K562 (cell line): ENCODE results near the gene ESR2. TPM values are rescaled to one million over a fixed set of nuclear protein-coding genes. Genes with fewer than 3 reads are reported as not detected.

ENCODE experiments used
- ATAC-seq: fragments of 200-7000 bp; cut with Tn5 transposase; 3 replicates; pipeline ENCODE4 v1.9.1; 2020; ENCODE audit warnings: moderate library complexity
- BruUV-seq: library from RNA; stranded (reverse); fragments of 400-500 nt; replicated peaks from 2 replicates; lab custom pipeline; 2021; lab: Mats Ljungman, UMichigan
- CTCF ChIA-PET: fragments of 300-600 bp; formaldehyde crosslinking; extraction: SDS; loops from one replicate; lab custom pipeline; 2021; ENCODE audit warnings: low intra/inter-chr PET ratio; lab: Yijun Ruan, JAX
- POLR2A ChIA-PET: fragments of 300-600, 350-650 bp; sonication (Branson Sonifier 250); formaldehyde crosslinking; extraction: SDS; loops from one replicate; lab custom pipeline; 2021; ENCODE audit warnings: antibody characterized with exemption, inconsistent platforms; lab: Yijun Ruan, JAX
- DNase-seq, 4 experiments: peaks; one replicate each; pipeline versions ENCODE4 v3.0.0 to v3.0.0-alpha.2; 2011 to 2018; ENCODE audit warnings: low spot score in 3 of 4, mixed read lengths in 3 of 4; ENCODE audit errors: extremely low read depth in 1 of 4
- FAIRE-seq: peaks from 2 replicates; lab custom pipeline; 2011; peaks lifted over from hg19 to GRCh38; lab: Jason Lieb, UNC
- H2AFZ ChIP-seq: 2 replicates; pipeline ENCODE4 v1.6.0; 2011; ENCODE audit warnings: low read depth, low read length, control low read depth, inconsistent platforms
- H3K27ac ChIP-seq: fragments of 200-600 bp; 3 replicates; pipeline ENCODE4 v1.8.0; 2011; ENCODE audit warnings: low read depth, mild to moderate bottlenecking, control low read depth, inconsistent platforms, low read length, moderate library complexity, mixed read lengths; ENCODE audit errors: extremely low read depth
- H3K27me3 ChIP-seq, 2 experiments: fragments of 300-600 bp in 1 of 2; 2 replicates in 1 of 2; 3 replicates in 1 of 2; pipeline versions ENCODE4 v1.6.0 to v1.8.0; 2011; ENCODE audit warnings: inconsistent platforms in 2 of 2, low read length in 2 of 2, mild to moderate bottlenecking in 1 of 2, mixed read lengths in 1 of 2, moderate library complexity in 1 of 2; ENCODE audit not compliant: control insufficient read depth in 2 of 2, insufficient read depth in 2 of 2
- H3K36me3 ChIP-seq: fragments of 300-600 bp; 3 replicates; pipeline ENCODE4 v1.8.0; 2011; ENCODE audit warnings: mild to moderate bottlenecking, low read length, inconsistent platforms; ENCODE audit not compliant: control insufficient read depth, insufficient read depth
- H3K4me1 ChIP-seq, 2 experiments: fragments of 200-600 bp in 1 of 2; replicated peaks in 1 of 2; 2 replicates in 1 of 2; 3 replicates in 1 of 2; pipeline versions ENCODE4 v1.5.1 to v1.8.0; 2011; ENCODE audit warnings: inconsistent platforms in 2 of 2, low read length in 2 of 2, mild to moderate bottlenecking in 1 of 2, mixed read lengths in 1 of 2, moderate library complexity in 1 of 2; ENCODE audit not compliant: control insufficient read depth in 2 of 2, insufficient read depth in 2 of 2
- H3K4me2 ChIP-seq: 2 replicates; pipeline ENCODE4 v1.6.1; 2011; ENCODE audit warnings: low read length, control low read depth, inconsistent platforms, mixed read lengths; ENCODE audit not compliant: insufficient read depth
- H3K4me3 ChIP-seq: fragments of 200-600 bp; sonication (generic), shearing (Covaris generic); 2 replicates; pipeline ENCODE4 v1.5.1; 2016; ENCODE audit warnings: control low read depth, inconsistent platforms
- H3K79me2 ChIP-seq: fragments of 200-600 bp; 3 replicates; pipeline ENCODE4 v1.8.0; 2011; ENCODE audit warnings: low read length, inconsistent platforms; ENCODE audit not compliant: control insufficient read depth, insufficient read depth
- H3K9ac ChIP-seq, 2 experiments: 2 replicates each; pipeline versions ENCODE4 v1.6.0 to v1.6.1; 2011; ENCODE audit warnings: low read depth in 2 of 2, low read length in 2 of 2, control low read depth in 1 of 2, inconsistent platforms in 1 of 2, mild to moderate bottlenecking in 1 of 2, mixed read lengths in 1 of 2; ENCODE audit not compliant: insufficient read depth in 1 of 2
- H3K9me1 ChIP-seq: one replicate; pipeline ENCODE4 v1.6.0; 2011; ENCODE audit warnings: inconsistent platforms, mild to moderate bottlenecking, low read length, moderate library complexity; ENCODE audit not compliant: control insufficient read depth, insufficient read depth
- H3K9me3 ChIP-seq: replicated peaks from 2 replicates; pipeline ENCODE4 v1.5.1; 2011; ENCODE audit warnings: low read depth, low read length, inconsistent platforms; ENCODE audit not compliant: control insufficient read depth, insufficient read depth
- H4K20me1 ChIP-seq: replicated peaks from 2 replicates; pipeline ENCODE4 v1.6.1; 2011; ENCODE audit warnings: low read length, inconsistent platforms, mixed read lengths; ENCODE audit not compliant: control insufficient read depth, insufficient read depth
- E2F3 ChIP-seq: fragments of 250-450 bp; sonication (Bioruptor Pico); IDR thresholded peaks from 2 replicates; pipeline ENCODE4 v1.4.0; 2020; ENCODE audit warnings: mild to moderate bottlenecking
- HNRNPK ChIP-seq: fragments of 200-400 bp; formaldehyde crosslinking; IDR thresholded peaks from one replicate; pipeline ENCODE4 v1.6.1; 2018; ENCODE audit warnings: mild to moderate bottlenecking, low read depth, low read length; ENCODE audit not compliant: poor library complexity, severe bottlenecking
- KDM4B ChIP-seq, 2 experiments: fragments of 450-650 bp in 1 of 2; sonication (generic) in 1 of 2; IDR thresholded peaks; 2 replicates each; pipeline ENCODE4 v1.6.1; 2016 to 2017; ENCODE audit warnings: borderline replicate concordance in 2 of 2, antibody characterized with exemption in 1 of 2, low read depth in 1 of 2, mild to moderate bottlenecking in 1 of 2
- KHSRP ChIP-seq: fragments of 450-650 bp; IDR thresholded peaks from 2 replicates; pipeline ENCODE4 v1.6.1; 2017
- SAFB ChIP-seq: fragments of 200-400 bp; formaldehyde crosslinking; IDR thresholded peaks from 2 replicates; pipeline ENCODE4 v1.6.1; 2017; ENCODE audit warnings: low read depth, low read length, borderline replicate concordance
- SMAD3 ChIP-seq: fragments of 450-650 bp; formaldehyde crosslinking; conservative IDR thresholded peaks from 2 replicates; pipeline ENCODE4 v1.4.0; 2020; ENCODE audit warnings: mild to moderate bottlenecking
- SMARCE1 ChIP-seq: fragments of 450-650 bp; IDR thresholded peaks from 2 replicates; pipeline ENCODE4 v1.7.1; 2016; ENCODE audit warnings: mild to moderate bottlenecking
- TCF3 ChIP-seq: sonication (generic); formaldehyde crosslinking; IDR thresholded peaks from 2 replicates; pipeline ENCODE4 v1.4.0; 2020; ENCODE audit warnings: mild to moderate bottlenecking, missing genetic modification reagents
- ZBTB2 ChIP-seq: fragments of 450-650 bp; IDR thresholded peaks from 2 replicates; pipeline ENCODE4 v1.6.1; 2016; ENCODE audit warnings: antibody characterized with exemption
- ZNF551 ChIP-seq: fragments of 250-450 bp; sonication (Bioruptor Pico); IDR thresholded peaks from 2 replicates; pipeline ENCODE4 v1.5.0; 2021; ENCODE audit warnings: mild to moderate bottlenecking, moderate library complexity
- ZNF668 ChIP-seq: fragments of 250-450 bp; sonication (Bioruptor Pico); IDR thresholded peaks from 2 replicates; pipeline ENCODE4 v1.8.0; 2022; ENCODE audit warnings: mild to moderate bottlenecking, inconsistent platforms
- WGBS: fragments of 100-300 bp; shearing (Covaris generic); methylation state at CpG from one replicate; pipeline ENCODE4 v1.1.6; 2016; ENCODE audit warnings: low coverage, mixed read lengths; ENCODE audit not compliant: insufficient coverage; ENCODE audit errors: missing lambda C conversion rate; 5-methylcytosine and 5-hydroxymethylcytosine counted together
- in situ Hi-C: fragments of 300-500 bp; cut with MboI; formaldehyde crosslinking; loops from 4 replicates; pipeline ENCODE4 v1.15.0; 2018; ENCODE audit warnings: inconsistent platforms, mixed read lengths
- intact Hi-C: fragments of 100-400 bp; cut with micrococcal nuclease; formaldehyde crosslinking; loops from 2 replicates; pipeline ENCODE4 v1.14.2; 2022
- polyA plus RNA-seq, 8 experiments: library from polyadenylated mRNA; depleted of rRNA in 4 of 8; stranded (reverse) in 5 of 8; unstranded in 3 of 8; fragments of >200 nt; fragmentation: Nextera tagmentation in 2 of 8; fragmentation: Illumina TruSeq in 1 of 8; extraction: Ambion mirVana in 2 of 8; extraction: Trizol in 1 of 8; gene quantifications; 2 replicates each; pipeline versions ENCODE4 v1.2.1 to v1.2.3, GENCODE V29; 2011 to 2014; ENCODE audit warnings: inconsistent platforms in 1 of 8, missing spikeins in 1 of 8
- total RNA-seq, 7 experiments: library from RNA; depleted of rRNA in 6 of 7; stranded (reverse); fragments of >200 nt in 6 of 7; fragmentation: Illumina TruSeq in 2 of 7; extraction: Trizol in 2 of 7; gene quantifications; 2 replicates each; pipeline versions ENCODE4 v1.2.1 to v1.2.3, GENCODE V29; 2011 to 2021; ENCODE audit warnings: low replicate concordance in 1 of 7
- TF ChIP-seq, protein P1 (sequence below): fragments of 450-650 bp; formaldehyde crosslinking; IDR thresholded peaks from 2 replicates; pipeline ENCODE4 v1.4.0; 2022; ENCODE audit warnings: missing genetic modification characterization
- TF ChIP-seq, protein P2 (sequence below), 3 experiments: IDR thresholded peaks in 2 of 3; conservative IDR thresholded peaks in 1 of 3; 2 replicates each; pipeline ENCODE4 v1.5.1; 2011 to 2012; ENCODE audit warnings: low read length in 3 of 3, mild to moderate bottlenecking in 3 of 3, control low read depth in 2 of 3, improper control_type of control experiment in 1 of 3, inconsistent platforms in 1 of 3, low read depth in 1 of 3, mixed read lengths in 1 of 3, moderate library complexity in 1 of 3; ENCODE audit not compliant: insufficient read depth in 2 of 3
- TF ChIP-seq, protein P3 (sequence below): fragments of 250-450 bp; sonication (Bioruptor Pico); IDR thresholded peaks from 2 replicates; pipeline ENCODE4 v1.5.0; 2020; ENCODE audit warnings: mild to moderate bottlenecking, borderline replicate concordance

The ESR2 gene
- total and polyA plus RNA-seq, 9 of the 15 experiments (the other 6 are each of a cell fraction or from before 2014, with no cell fraction given), result 0.07 to 3.8 (median 2.0) TPM

- POLR2A ChIA-PET, result interaction anchor here (0.7 kb wide), 1 partner anchor 860 kb away, joined by 3 read pairs; no protein-coding TSS in a partner anchor
- in situ Hi-C loops (no loop called here), intact Hi-C loops (no loop called here)
- H3K36me3 ChIP-seq, result no peaks in the 10 kb centered on the region
- H3K9me3 ChIP-seq, result no peaks in the 10 kb centered on the region
- CTCF ChIA-PET, result no interaction called here
- H3K9me1 ChIP-seq, result no peaks in the 10 kb centered on the region
- BruUV-seq, result no TSS peak
- H2AFZ ChIP-seq, result no peak overlapping the region
- FAIRE-seq, result no peak
- DNase-seq, result no peak
- H3K79me2 ChIP-seq, result no peaks in the 10 kb centered on the region
- ATAC-seq, result no peak
- peaks cover 7 to 8% of the 10 kb centered on the region in 2 experiments; a peak in 4 of 5 replicates for H3K4me1 ChIP-seq
- WGBS, result 57% methylated on average over 13 of the region's 13 CpGs
- H4K20me1 ChIP-seq, result no peaks in the 10 kb centered on the region
- no peak overlapping the region for H3K9ac ChIP-seq
- no peak overlapping the region for H3K4me2 ChIP-seq
- H3K27ac ChIP-seq, result no peak overlapping the region
- no peak for TF ChIP-seq ZNF668
- TF ChIP-seq, protein P1, sequence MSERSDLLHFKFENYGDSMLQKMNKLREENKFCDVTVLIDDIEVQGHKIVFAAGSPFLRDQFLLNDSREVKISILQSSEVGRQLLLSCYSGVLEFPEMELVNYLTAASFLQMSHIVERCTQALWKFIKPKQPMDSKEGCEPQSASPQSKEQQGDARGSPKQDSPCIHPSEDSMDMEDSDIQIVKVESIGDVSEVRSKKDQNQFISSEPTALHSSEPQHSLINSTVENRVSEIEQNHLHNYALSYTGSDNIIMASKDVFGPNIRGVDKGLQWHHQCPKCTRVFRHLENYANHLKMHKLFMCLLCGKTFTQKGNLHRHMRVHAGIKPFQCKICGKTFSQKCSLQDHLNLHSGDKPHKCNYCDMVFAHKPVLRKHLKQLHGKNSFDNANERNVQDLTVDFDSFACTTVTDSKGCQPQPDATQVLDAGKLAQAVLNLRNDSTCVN (CRISPR knock-in tag), result no peak
- no peak for TF ChIP-seq HNRNPK
- TF ChIP-seq E2F3 (CRISPR knock-in tag), result no peak
- TF ChIP-seq ZBTB2, result no peak
- no peak for TF ChIP-seq ZNF551 (CRISPR knock-in tag)
- TF ChIP-seq SMARCE1, result no peak
- no peak for TF ChIP-seq SMAD3 (CRISPR knock-in tag)
- TF ChIP-seq, protein P2, sequence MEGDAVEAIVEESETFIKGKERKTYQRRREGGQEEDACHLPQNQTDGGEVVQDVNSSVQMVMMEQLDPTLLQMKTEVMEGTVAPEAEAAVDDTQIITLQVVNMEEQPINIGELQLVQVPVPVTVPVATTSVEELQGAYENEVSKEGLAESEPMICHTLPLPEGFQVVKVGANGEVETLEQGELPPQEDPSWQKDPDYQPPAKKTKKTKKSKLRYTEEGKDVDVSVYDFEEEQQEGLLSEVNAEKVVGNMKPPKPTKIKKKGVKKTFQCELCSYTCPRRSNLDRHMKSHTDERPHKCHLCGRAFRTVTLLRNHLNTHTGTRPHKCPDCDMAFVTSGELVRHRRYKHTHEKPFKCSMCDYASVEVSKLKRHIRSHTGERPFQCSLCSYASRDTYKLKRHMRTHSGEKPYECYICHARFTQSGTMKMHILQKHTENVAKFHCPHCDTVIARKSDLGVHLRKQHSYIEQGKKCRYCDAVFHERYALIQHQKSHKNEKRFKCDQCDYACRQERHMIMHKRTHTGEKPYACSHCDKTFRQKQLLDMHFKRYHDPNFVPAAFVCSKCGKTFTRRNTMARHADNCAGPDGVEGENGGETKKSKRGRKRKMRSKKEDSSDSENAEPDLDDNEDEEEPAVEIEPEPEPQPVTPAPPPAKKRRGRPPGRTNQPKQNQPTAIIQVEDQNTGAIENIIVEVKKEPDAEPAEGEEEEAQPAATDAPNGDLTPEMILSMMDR (IDR thresholded peaks at IDR 0.05 in 2 of 3, conservative IDR thresholded peaks at IDR 0.05 in 1 of 3; ENCODE audit: insufficient read depth in 2 of 3, low read depth in 1 of 3, low read length in 3 of 3), result no peak
- TF ChIP-seq KDM4B (IDR thresholded peaks at IDR 0.05; ENCODE audit: borderline replicate concordance in 2 of 2, low read depth in 1 of 2), result no peak
- TF ChIP-seq KHSRP, result no peak
- no peak for TF ChIP-seq TCF3 (CRISPR knock-in tag)
- TF ChIP-seq, protein P3, sequence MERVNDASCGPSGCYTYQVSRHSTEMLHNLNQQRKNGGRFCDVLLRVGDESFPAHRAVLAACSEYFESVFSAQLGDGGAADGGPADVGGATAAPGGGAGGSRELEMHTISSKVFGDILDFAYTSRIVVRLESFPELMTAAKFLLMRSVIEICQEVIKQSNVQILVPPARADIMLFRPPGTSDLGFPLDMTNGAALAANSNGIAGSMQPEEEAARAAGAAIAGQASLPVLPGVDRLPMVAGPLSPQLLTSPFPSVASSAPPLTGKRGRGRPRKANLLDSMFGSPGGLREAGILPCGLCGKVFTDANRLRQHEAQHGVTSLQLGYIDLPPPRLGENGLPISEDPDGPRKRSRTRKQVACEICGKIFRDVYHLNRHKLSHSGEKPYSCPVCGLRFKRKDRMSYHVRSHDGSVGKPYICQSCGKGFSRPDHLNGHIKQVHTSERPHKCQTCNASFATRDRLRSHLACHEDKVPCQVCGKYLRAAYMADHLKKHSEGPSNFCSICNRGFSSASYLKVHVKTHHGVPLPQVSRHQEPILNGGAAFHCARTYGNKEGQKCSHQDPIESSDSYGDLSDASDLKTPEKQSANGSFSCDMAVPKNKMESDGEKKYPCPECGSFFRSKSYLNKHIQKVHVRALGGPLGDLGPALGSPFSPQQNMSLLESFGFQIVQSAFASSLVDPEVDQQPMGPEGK (CRISPR knock-in tag), result no peak
- TF ChIP-seq SAFB, result no peak
- H3K4me3 ChIP-seq, result no peak overlapping the region
- no peaks in the 10 kb centered on the region for H3K27me3 ChIP-seq
These were observed 78.2 kb downstream of the ESR2 start for GRCh38 chr14:64215978-64216377.
